Breast epithelium (tissue), 3 donors: ENCODE results near the gene RAB43.

Experiments
- POLR2A ChIP-seq: fragments of 450-650 bp; IDR thresholded peaks from one replicate; pipeline ENCODE4 v1.6.1; 2016; ENCODE audit warnings: antibody characterized with exemption, mild to moderate bottlenecking, moderate library complexity
- POLR2AphosphoS5 ChIP-seq, 3 donors: sonication (generic); formaldehyde crosslinking; IDR thresholded peaks; one replicate each; pipeline ENCODE4 v1.6.1; 2017; ENCODE audit warnings: antibody characterized with exemption in 3 of 3
- TF ChIP-seq, protein P1 (sequence below), 3 donors: fragments of 450-650 bp; IDR thresholded peaks; one replicate each; pipeline ENCODE4 v1.5.1; 2016 to 2017; ENCODE audit warnings: antibody characterized with exemption in 3 of 3, mild to moderate bottlenecking in 3 of 3, moderate library complexity in 3 of 3

DNA sequence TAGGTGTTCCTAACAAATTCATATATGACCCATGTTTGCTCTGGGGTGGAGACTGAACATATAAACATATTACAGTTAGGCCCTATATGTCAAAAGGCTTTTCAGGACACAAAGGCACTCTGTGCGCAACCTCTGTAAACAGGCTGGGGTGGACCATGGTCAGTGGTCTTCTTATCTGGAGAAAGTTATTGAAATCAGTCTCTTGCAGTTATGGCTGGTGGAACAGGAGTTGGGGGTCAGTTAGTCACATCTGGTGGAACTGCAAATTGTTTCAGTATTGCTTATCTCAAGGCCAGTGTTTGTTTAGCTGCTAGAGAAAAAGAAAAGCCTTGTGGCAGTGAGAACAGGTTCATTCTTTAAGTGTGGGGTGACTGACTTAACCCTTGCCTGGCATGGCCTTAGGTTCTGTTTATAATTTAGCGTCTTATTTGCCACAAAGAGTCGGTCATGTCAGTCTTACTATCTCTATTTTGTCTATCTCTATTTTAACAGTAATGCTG is 66.9 kb downstream of the RAB43 start:
- no peak for TF ChIP-seq POLR2A
- TF ChIP-seq, protein P1, sequence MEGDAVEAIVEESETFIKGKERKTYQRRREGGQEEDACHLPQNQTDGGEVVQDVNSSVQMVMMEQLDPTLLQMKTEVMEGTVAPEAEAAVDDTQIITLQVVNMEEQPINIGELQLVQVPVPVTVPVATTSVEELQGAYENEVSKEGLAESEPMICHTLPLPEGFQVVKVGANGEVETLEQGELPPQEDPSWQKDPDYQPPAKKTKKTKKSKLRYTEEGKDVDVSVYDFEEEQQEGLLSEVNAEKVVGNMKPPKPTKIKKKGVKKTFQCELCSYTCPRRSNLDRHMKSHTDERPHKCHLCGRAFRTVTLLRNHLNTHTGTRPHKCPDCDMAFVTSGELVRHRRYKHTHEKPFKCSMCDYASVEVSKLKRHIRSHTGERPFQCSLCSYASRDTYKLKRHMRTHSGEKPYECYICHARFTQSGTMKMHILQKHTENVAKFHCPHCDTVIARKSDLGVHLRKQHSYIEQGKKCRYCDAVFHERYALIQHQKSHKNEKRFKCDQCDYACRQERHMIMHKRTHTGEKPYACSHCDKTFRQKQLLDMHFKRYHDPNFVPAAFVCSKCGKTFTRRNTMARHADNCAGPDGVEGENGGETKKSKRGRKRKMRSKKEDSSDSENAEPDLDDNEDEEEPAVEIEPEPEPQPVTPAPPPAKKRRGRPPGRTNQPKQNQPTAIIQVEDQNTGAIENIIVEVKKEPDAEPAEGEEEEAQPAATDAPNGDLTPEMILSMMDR (IDR thresholded peaks at IDR 0.05), result no peak
- no peak for TF ChIP-seq POLR2AphosphoS5 (IDR thresholded peaks at IDR 0.05)
